Gastrocnemius medialis (tissue), 4 donors: ENCODE results near the gene MAP3K6. TPM values are rescaled to one million over a fixed set of nuclear protein-coding genes. Genes with fewer than 3 reads are reported as not detected.
A peak's percentile ranks its signal among the peaks of the same experiment; 100 is the strongest.
"Not testable (repeated sequence)": the region's sequence is repeated elsewhere in the genome, so short reads cannot be mapped to it uniquely, and the experiment has no call there.

Experiments used
- ATAC-seq, 2 donors: fragments of 150-250 bp; one replicate each; pipeline ENCODE4 v1.9.1; 2016
- DNase-seq, 2 donors: peaks; one replicate each; pipeline ENCODE4 v3.0.0-alpha.2; 2019
- H3K27ac ChIP-seq, 4 donors: fragments of 200-600 bp; sonication (generic); 1 replicate in 1 of 4; 2 replicates in 3 of 4; pipeline ENCODE4 v1.5.1; 2016 to 2018; ENCODE audit warnings: mild to moderate bottlenecking in 2 of 4, moderate library complexity in 1 of 4
- H3K27me3 ChIP-seq, 3 donors: fragments of 200-600 bp; sonication (generic) in 2 of 3; 1 replicate in 1 of 3; 2 replicates in 2 of 3; pipeline versions ENCODE4 v1.5.1 to v1.6.0; 2016 to 2019; ENCODE audit warnings: mild to moderate bottlenecking in 1 of 3, moderate library complexity in 1 of 3
- H3K36me3 ChIP-seq, 2 donors: fragments of 200-600 bp; sonication (generic) in 1 of 2; one replicate each; pipeline ENCODE4 v1.5.1; 2017 to 2018
- H3K4me1 ChIP-seq, 2 donors: fragments of 200-600 bp; sonication (generic) in 1 of 2; one replicate each; pipeline ENCODE4 v1.5.1; 2016 to 2017; ENCODE audit warnings: mild to moderate bottlenecking in 2 of 2
- H3K4me3 ChIP-seq, 4 donors: fragments of 200-600 bp; sonication (generic) in 3 of 4; 1 replicate in 1 of 4; 2 replicates in 3 of 4; pipeline ENCODE4 v1.5.1; 2016 to 2019; ENCODE audit warnings: mild to moderate bottlenecking in 2 of 4
- H3K9me3 ChIP-seq, 3 donors: fragments of 200-600 bp; sonication (generic) in 2 of 3; 1 replicate in 1 of 3; 2 replicates in 2 of 3; pipeline ENCODE4 v1.5.1; 2016 to 2019
- POLR2A ChIP-seq, 2 donors: fragments of 450-650 bp; IDR thresholded peaks; one replicate each; pipeline ENCODE4 v1.6.1; 2017; ENCODE audit warnings: antibody characterized with exemption in 2 of 2, mild to moderate bottlenecking in 2 of 2, moderate library complexity in 2 of 2
- in situ Hi-C, 4 donors: fragments of 200-750 bp; cut with MboI; loops; one replicate each; pipeline versions ENCODE4 v1.15.0 to v1.8.0; 2017; ENCODE audit warnings: low sequenced_read_pairs in 4 of 4
- intact Hi-C: fragments of 100-400 bp; cut with DNase I; formaldehyde crosslinking; loops from one replicate; pipeline ENCODE4 v1.15.1; 2023; ENCODE audit warnings: low total_unique reads
- total RNA-seq, 4 donors: library from RNA; depleted of rRNA; stranded (reverse); fragments of >200 nt; gene quantifications; one replicate each; pipeline versions ENCODE4 v1.1.0 to v1.2.3, GENCODE V29; 2016
- TF ChIP-seq, protein P1 (sequence below), 5 experiments: fragments of 450-650 bp in 3 of 5; fragments of 200-600 bp in 2 of 5; sonication (generic) in 2 of 5; IDR thresholded peaks in 4 of 5; conservative IDR thresholded peaks in 1 of 5; 1 replicate in 4 of 5; 2 replicates in 1 of 5; pipeline ENCODE4 v1.5.1; 2016 to 2019; ENCODE audit warnings: antibody characterized with exemption in 5 of 5, mild to moderate bottlenecking in 3 of 5, moderate library complexity in 3 of 5

Gene MAP3K6
- total RNA-seq, 4 donors from 2014 or later: 16.5 to 29.1 (median 18.4) TPM

DNA sequence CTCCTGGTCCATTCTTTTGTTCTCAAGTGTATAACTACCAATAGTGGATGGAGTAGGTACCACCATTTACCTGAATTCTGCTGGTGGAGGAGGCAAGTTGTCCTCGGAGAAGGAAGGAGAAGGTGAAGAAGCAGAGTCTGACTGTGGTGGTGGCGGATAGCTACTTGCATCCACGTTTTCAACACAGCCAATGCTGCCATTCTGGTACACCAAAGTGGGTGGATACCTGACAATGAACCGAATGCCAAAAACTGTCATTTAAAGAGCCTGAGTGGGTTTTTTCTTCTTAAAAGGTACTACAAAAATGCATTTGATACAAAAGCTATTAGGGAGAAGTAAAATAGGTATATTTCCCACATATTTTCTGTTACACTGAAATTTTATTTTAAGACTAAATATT lies 45.7 kb upstream of the MAP3K6 start:
- in situ Hi-C loops (loop anchor here in 2 of 4 donors (25.0 kb wide), 1 partner anchor 100 kb away; no protein-coding TSS in a partner anchor), intact Hi-C loops (no loop called here)
- Histone ChIP-seq H3K36me3 (peaks cover 0 to 89% of the 10 kb centered on the region in 2 donors), H3K27ac (peak overlapping the region; percentile 29 to 61 (median 42)), H3K9me3 (no peaks in the 10 kb centered on the region), H3K4me3 (no peak overlapping the region), H3K4me1 (peaks cover 13 to 26% of the 10 kb centered on the region in 2 donors), H3K27me3 (no peaks in the 10 kb centered on the region)
- ATAC-seq (no peak), DNase-seq (no peak)
- no peak for TF ChIP-seq POLR2A (IDR thresholded peaks at IDR 0.05)
- TF ChIP-seq, protein P1, sequence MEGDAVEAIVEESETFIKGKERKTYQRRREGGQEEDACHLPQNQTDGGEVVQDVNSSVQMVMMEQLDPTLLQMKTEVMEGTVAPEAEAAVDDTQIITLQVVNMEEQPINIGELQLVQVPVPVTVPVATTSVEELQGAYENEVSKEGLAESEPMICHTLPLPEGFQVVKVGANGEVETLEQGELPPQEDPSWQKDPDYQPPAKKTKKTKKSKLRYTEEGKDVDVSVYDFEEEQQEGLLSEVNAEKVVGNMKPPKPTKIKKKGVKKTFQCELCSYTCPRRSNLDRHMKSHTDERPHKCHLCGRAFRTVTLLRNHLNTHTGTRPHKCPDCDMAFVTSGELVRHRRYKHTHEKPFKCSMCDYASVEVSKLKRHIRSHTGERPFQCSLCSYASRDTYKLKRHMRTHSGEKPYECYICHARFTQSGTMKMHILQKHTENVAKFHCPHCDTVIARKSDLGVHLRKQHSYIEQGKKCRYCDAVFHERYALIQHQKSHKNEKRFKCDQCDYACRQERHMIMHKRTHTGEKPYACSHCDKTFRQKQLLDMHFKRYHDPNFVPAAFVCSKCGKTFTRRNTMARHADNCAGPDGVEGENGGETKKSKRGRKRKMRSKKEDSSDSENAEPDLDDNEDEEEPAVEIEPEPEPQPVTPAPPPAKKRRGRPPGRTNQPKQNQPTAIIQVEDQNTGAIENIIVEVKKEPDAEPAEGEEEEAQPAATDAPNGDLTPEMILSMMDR (IDR thresholded peaks at IDR 0.05 in 4 of 5, conservative IDR thresholded peaks at IDR 0.05 in 1 of 5): no peak

DNA sequence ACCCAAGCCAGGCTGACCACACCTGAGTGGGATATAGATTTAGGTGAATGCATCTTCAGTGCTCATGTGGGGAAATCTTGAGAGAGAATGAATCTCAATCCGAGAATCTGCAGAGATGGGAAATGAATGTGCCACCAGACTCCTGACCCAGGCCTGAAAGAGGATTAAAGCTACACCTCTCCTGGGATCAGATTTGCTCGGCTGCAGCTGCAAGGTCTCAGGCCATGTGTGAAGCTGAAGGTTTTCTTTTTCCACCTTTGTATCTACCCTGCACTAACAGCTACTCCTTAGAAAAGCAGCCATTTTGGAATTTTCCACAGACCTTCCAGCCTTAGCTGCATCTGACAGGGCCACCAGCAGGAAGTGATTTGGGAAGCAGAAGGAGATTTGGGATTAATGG lies 43.9 kb upstream of the MAP3K6 start:
- intact Hi-C loops: no loop called here
- Histone ChIP-seq H3K36me3 (peaks cover 0 to 95% of the 10 kb centered on the region in 2 donors), H3K4me1 (peaks cover 23 to 28% of the 10 kb centered on the region in 2 donors), H3K4me3 (no peak overlapping the region), H3K27me3 (no peaks in the 10 kb centered on the region), H3K9me3 (no peaks in the 10 kb centered on the region), H3K27ac (no peak overlapping the region)
- DNase-seq (no peak), ATAC-seq (no peak)
- TF ChIP-seq, protein P1 (IDR thresholded peaks at IDR 0.05 in 4 of 5, conservative IDR thresholded peaks at IDR 0.05 in 1 of 5): no peak
- TF ChIP-seq POLR2A (IDR thresholded peaks at IDR 0.05): no peak
- in situ Hi-C loops: loop anchor here in 2 of 4 donors (25.0 kb wide), 1 partner anchor 102 kb away; no protein-coding TSS in a partner anchor

DNA sequence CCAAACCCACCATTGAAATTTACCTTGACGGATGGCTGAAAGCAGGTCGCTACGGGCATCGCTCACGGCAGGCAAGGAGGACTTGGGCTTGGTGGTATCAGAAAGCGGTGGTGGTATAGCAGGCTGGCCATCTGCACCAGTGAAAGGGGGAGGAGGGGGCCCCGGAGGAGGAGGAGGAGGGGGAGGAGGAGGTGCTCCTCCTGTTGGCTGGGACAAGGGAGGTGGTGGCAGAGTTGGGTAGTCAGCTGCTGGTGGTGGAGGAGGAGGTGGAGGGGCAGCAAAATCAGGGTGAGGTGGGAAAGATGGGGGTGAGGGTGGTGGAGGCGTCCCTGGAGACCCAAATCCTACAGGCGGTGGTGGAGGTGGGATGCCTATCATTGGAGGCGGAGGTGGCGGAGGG lies 42.9 kb upstream of the MAP3K6 start:
- peaks cover 0 to 84% of the 10 kb centered on the region in 2 donors for H3K36me3 ChIP-seq
- DNase-seq: no peak
- no peak for ATAC-seq
- intact Hi-C loops: loop anchor here (10.0 kb wide), 1 partner anchor 115 kb away; no protein-coding TSS in a partner anchor
- no peak overlapping the region for H3K4me3 ChIP-seq
- in situ Hi-C loops: loop anchor here in 2 of 4 donors (10.0 to 25.0 kb wide), 2 partner anchors 103 to 195 kb away; partner anchors contain the start of gene AHDC1 (in 1 of the 2)
- H3K4me1 ChIP-seq: peaks cover 34 to 37% of the 10 kb centered on the region in 2 donors
- TF ChIP-seq, protein P1 (IDR thresholded peaks at IDR 0.05 in 4 of 5, conservative IDR thresholded peaks at IDR 0.05 in 1 of 5): no peak
- no peak for TF ChIP-seq POLR2A (IDR thresholded peaks at IDR 0.05)
- no peaks in the 10 kb centered on the region for H3K9me3 ChIP-seq
- no peaks in the 10 kb centered on the region for H3K27me3 ChIP-seq
- no peak overlapping the region for H3K27ac ChIP-seq

DNA sequence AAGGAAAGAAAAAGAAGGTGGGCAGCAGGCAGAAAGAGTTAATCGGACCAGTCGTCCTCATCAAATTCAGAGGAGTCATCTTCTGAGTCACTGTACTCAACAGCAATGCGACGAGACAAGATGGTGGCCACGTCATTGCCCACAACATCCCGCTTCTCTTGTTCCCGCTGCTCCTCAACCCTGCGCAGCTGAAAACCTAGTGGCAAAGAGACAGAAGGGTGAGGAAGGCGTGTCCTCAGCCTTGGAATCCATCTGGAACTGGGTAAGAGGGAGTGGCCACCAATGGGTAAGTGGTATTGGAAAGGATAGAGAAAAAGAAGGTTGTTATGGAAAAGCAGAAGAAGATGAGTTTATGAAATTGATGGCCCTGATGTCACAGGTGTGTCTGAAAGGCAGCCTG lies 41.4 kb upstream of the MAP3K6 start:
- no peak for DNase-seq
- H3K27ac ChIP-seq: no peak overlapping the region
- H3K4me1 ChIP-seq: peaks cover 41 to 42% of the 10 kb centered on the region in 2 donors
- H3K4me3 ChIP-seq: no peak overlapping the region
- in situ Hi-C loops: loop anchor here in 2 of 4 donors (10.0 to 25.0 kb wide), 2 partner anchors 104 to 197 kb away; partner anchors contain the start of gene AHDC1 (in 1 of the 2)
- H3K9me3 ChIP-seq: no peaks in the 10 kb centered on the region
- no peaks in the 10 kb centered on the region for H3K27me3 ChIP-seq
- TF ChIP-seq POLR2A (IDR thresholded peaks at IDR 0.05): no peak
- TF ChIP-seq, protein P1 (IDR thresholded peaks at IDR 0.05 in 4 of 5, conservative IDR thresholded peaks at IDR 0.05 in 1 of 5): no peak
- H3K36me3 ChIP-seq: peaks cover 0 to 69% of the 10 kb centered on the region in 2 donors
- ATAC-seq: no peak
- intact Hi-C loops: loop anchor here (10.0 kb wide), 1 partner anchor 117 kb away; no protein-coding TSS in a partner anchor

DNA sequence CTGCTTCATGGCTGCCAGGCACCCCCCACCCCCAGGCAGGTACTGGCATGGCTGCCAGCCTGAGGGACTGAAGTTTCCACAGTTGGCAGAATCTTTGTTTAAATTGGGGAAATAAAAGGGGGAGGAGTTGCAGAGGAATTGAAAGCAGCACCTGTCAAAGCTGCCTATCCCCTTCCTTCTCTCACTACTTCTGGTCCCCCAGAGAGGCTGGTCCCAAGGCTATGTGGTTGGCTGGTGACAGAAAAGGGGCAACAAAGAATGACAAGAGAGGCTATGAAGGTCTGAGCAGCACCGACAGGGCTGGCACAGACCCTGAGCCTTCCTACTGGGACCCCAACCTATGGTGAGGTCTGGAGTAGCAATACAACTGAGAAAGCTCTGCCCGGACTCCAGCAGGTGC lies 40.0 kb upstream of the MAP3K6 start:
- peaks cover 0 to 55% of the 10 kb centered on the region in 2 donors for H3K36me3 ChIP-seq
- peaks cover 50 to 53% of the 10 kb centered on the region in 2 donors for H3K4me1 ChIP-seq
- in situ Hi-C loops: loop anchor here in 2 of 4 donors (10.0 to 25.0 kb wide), 2 partner anchors 106 to 198 kb away; partner anchors contain the start of gene AHDC1 (in 1 of the 2)
- not testable (repeated sequence) for H3K9me3 ChIP-seq, ATAC-seq, H3K27me3 ChIP-seq, H3K4me3 ChIP-seq, DNase-seq
- intact Hi-C loops: loop anchor here (10.0 kb wide), 1 partner anchor 118 kb away; no protein-coding TSS in a partner anchor
- H3K27ac ChIP-seq: peak overlapping the region; percentile 68 to 78 (median 72)
